Measurements from ENCODE around the gene TDRD12.

Gene TDRD12

GRCh38 chr19:32873247-32873959 is 153.8 kb downstream of the TDRD12 start:
- H3K4me3 ChIP-seq (ENCODE audit: low read depth, low read length): no peak overlapping the region
- POLR2A ChIA-PET: no interaction called here
- CTCF ChIA-PET: no interaction called here
- DNase-seq (ENCODE audit: low read depth, low spot score): no peak
- TF ChIP-seq, protein P1, sequence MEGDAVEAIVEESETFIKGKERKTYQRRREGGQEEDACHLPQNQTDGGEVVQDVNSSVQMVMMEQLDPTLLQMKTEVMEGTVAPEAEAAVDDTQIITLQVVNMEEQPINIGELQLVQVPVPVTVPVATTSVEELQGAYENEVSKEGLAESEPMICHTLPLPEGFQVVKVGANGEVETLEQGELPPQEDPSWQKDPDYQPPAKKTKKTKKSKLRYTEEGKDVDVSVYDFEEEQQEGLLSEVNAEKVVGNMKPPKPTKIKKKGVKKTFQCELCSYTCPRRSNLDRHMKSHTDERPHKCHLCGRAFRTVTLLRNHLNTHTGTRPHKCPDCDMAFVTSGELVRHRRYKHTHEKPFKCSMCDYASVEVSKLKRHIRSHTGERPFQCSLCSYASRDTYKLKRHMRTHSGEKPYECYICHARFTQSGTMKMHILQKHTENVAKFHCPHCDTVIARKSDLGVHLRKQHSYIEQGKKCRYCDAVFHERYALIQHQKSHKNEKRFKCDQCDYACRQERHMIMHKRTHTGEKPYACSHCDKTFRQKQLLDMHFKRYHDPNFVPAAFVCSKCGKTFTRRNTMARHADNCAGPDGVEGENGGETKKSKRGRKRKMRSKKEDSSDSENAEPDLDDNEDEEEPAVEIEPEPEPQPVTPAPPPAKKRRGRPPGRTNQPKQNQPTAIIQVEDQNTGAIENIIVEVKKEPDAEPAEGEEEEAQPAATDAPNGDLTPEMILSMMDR (IDR thresholded peaks at IDR 0.05; ENCODE audit: insufficient read depth, low read length, missing control alignments): no peak

DNA sequence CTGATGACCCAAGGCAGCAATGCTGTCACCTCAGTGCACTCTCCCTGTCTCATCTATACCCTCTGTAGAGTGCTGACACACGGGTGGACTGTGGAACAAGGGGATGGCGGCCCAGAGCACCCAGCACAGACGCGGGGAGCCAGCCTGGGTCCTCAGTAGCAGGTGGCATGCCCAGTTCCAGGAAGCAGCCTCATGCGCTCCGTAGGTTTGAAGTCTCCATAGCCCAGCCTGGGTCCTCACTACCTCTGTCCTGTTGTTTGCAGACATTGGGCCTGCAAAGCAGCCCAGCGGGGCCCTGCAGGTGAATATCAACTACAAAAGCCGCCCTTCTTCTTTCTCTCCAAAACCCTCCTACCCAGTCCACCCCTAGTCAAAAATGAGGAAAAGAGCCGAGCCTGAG is 155.0 kb downstream of the TDRD12 start:
- no peak for DNase-seq (ENCODE audit: low read depth, low spot score)
- CTCF ChIA-PET: no interaction called here
- TF ChIP-seq, protein P1 (IDR thresholded peaks at IDR 0.05; ENCODE audit: insufficient read depth, low read length, missing control alignments): no peak
- POLR2A ChIA-PET: no interaction called here
- no peak overlapping the region for H3K4me3 ChIP-seq (ENCODE audit: low read depth, low read length)

- ChIA-PET POLR2A (no interaction called here), CTCF (no interaction called here)
- no peak overlapping the region for H3K4me3 ChIP-seq (ENCODE audit: low read depth, low read length)
- TF ChIP-seq, protein P1 (IDR thresholded peaks at IDR 0.05; ENCODE audit: insufficient read depth, low read length, missing control alignments): no peak
- no peak for DNase-seq (ENCODE audit: low read depth, low spot score)
Observed at GRCh38 chr19:32875428-32875827, 155.9 kb downstream of the TDRD12 start.

DNA sequence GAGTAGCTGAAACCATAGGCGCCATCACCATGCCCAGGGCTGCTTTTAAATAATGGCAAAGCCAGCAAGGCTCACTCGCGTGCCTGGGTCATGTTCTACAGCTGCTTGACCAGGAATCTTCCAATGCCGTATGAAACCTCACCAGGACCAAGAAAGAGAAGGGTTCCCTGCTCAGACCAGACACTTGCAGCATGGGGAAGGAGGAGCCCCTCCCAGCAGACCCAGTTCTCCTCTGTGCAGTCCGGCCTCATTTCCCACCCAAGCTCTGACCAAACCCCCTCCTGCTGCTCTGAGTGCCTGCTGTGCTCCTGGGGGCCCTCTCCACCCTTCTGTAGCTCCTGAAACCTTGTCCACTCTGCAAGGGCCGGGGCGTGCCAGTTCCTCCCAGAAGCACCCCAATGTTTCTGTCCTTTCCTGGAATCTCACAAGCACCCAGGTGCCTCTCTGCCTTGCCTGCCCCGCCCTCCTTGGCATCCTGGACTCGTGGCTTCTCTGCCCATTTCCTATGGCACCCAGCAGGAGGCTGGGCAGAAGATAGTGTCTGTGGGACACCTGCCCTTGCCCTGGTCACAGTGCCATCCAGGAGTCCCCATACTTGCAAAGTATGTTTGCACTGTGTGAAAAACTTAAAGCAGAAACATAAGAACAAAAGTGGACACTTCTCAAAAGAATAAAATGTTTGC is 156.8 kb downstream of the TDRD12 start:
- H3K4me3 ChIP-seq (ENCODE audit: low read depth, low read length): no peak overlapping the region
- no peak for DNase-seq (ENCODE audit: low read depth, low spot score)
- TF ChIP-seq, protein P1 (IDR thresholded peaks at IDR 0.05; ENCODE audit: insufficient read depth, low read length, missing control alignments): no peak
- CTCF ChIA-PET: no interaction called here
- POLR2A ChIA-PET: no interaction called here

DNA sequence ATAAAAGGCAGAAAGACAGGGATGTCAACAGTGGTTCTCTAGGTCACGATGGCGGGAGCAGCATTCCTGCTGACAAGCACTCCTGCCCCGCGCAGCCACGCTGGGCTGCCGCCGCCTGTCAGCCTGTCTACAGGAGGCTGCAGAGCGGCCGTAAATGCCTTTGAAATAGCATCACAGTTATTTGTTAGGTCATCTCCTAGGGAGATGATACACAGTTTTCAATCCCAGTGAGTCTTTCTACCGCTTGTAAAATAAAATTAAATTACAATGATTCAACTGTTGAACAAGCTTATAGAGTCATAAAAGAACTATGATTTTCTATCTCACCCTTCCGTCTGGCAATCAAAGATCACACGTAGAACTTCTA is 157.3 kb downstream of the TDRD12 start:
- H3K4me3 ChIP-seq (ENCODE audit: low read depth, low read length): no peak overlapping the region
- TF ChIP-seq, protein P1 (IDR thresholded peaks at IDR 0.05; ENCODE audit: insufficient read depth, low read length, missing control alignments): no peak
- DNase-seq (ENCODE audit: low read depth, low spot score): peak; percentile 53
- POLR2A ChIA-PET: no interaction called here
- CTCF ChIA-PET: no interaction called here

Data from AG04449 (cell line).